ENCODE measurements around the gene OCRL.

GRCh38 chrX:129553619-129554288 is 13.7 kb downstream of the OCRL start:
- TF ChIP-seq, protein P1, sequence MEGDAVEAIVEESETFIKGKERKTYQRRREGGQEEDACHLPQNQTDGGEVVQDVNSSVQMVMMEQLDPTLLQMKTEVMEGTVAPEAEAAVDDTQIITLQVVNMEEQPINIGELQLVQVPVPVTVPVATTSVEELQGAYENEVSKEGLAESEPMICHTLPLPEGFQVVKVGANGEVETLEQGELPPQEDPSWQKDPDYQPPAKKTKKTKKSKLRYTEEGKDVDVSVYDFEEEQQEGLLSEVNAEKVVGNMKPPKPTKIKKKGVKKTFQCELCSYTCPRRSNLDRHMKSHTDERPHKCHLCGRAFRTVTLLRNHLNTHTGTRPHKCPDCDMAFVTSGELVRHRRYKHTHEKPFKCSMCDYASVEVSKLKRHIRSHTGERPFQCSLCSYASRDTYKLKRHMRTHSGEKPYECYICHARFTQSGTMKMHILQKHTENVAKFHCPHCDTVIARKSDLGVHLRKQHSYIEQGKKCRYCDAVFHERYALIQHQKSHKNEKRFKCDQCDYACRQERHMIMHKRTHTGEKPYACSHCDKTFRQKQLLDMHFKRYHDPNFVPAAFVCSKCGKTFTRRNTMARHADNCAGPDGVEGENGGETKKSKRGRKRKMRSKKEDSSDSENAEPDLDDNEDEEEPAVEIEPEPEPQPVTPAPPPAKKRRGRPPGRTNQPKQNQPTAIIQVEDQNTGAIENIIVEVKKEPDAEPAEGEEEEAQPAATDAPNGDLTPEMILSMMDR (IDR thresholded peaks at IDR 0.05) = no peak
- TF ChIP-seq POLR2AphosphoS5 (IDR thresholded peaks at IDR 0.05) = no peak
- TF ChIP-seq POLR2A (IDR thresholded peaks at IDR 0.05) = no peak

All from prostate gland (tissue), 2 donors.